Kidney (tissue), 14 donors: ENCODE data around the gene KDM4E. TPM values are rescaled to one million over a fixed set of nuclear protein-coding genes. Genes with fewer than 3 reads are reported as not detected.

Experiments used
- DNase-seq, 5 donors: peaks; one replicate each; pipeline ENCODE4 v3.0.0-alpha.2; 2013 to 2020
- FAIRE-seq: peaks from 2 replicates; lab custom pipeline; 2012; peaks lifted over from hg19 to GRCh38; lab: Jason Lieb, UNC
- H3K27ac ChIP-seq, 2 donors: one replicate each; pipeline ENCODE4 v1.7.0; 2013; ENCODE audit warnings: low read depth in 2 of 2, low read length in 2 of 2, inconsistent platforms in 1 of 2
- H3K27me3 ChIP-seq: one replicate; pipeline ENCODE4 v1.7.1; 2013; ENCODE audit warnings: low read length, inconsistent platforms; ENCODE audit not compliant: control insufficient read depth, insufficient read depth
- H3K36me3 ChIP-seq, 3 donors: one replicate each; pipeline versions ENCODE4 v1.7.0 to v1.7.1; 2013; ENCODE audit warnings: low read length in 3 of 3, control low read depth in 1 of 3, inconsistent platforms in 1 of 3; ENCODE audit not compliant: insufficient read depth in 3 of 3, control insufficient read depth in 2 of 3
- H3K4me1 ChIP-seq, 3 donors: one replicate each; pipeline versions ENCODE4 v1.7.0 to v1.7.1; 2013; ENCODE audit warnings: low read length in 3 of 3, inconsistent platforms in 1 of 3, low read depth in 1 of 3; ENCODE audit not compliant: control insufficient read depth in 2 of 3, insufficient read depth in 2 of 3
- H3K4me3 ChIP-seq, 3 donors: one replicate each; pipeline versions ENCODE4 v1.7.0 to v1.8.1; 2013; ENCODE audit warnings: low read length in 3 of 3, control low read depth in 1 of 3, inconsistent platforms in 1 of 3
- H3K9ac ChIP-seq, 3 donors: one replicate each; pipeline versions ENCODE4 v1.7.0 to v1.7.1; 2013; ENCODE audit warnings: low read length in 3 of 3, control low read depth in 1 of 3, inconsistent platforms in 1 of 3
- H3K9me3 ChIP-seq, 3 donors: one replicate each; pipeline versions ENCODE4 v1.7.0 to v1.7.1; 2013; ENCODE audit warnings: low read length in 3 of 3, control low read depth in 1 of 3, inconsistent platforms in 1 of 3; ENCODE audit not compliant: control insufficient read depth in 2 of 3, insufficient read depth in 1 of 3
- intact Hi-C: fragments of 100-400 bp; cut with DNase I; formaldehyde crosslinking; loops from one replicate; pipeline ENCODE4 v1.11.1; 2022
- polyA plus RNA-seq: library from polyadenylated mRNA; stranded (reverse); fragments of 350-450 nt; fragmentation: Illumina TruSeq; extraction: RNeasy Lipid Tissue Mini Kit (QIAGEN cat#74804); gene quantifications from one replicate; pipeline ENCODE4 v1.2.3, GENCODE V29; 2014; ENCODE audit warnings: low read depth, low replicate concordance; ENCODE audit not compliant: insufficient read depth
- total RNA-seq: library from RNA; stranded (reverse); fragmentation: NEBNext Ultra II Directional; extraction: Animal tissue kit (Norgen Biotek cat#: 25700); gene quantifications from one replicate; pipeline ENCODE4 v1.2.1, GENCODE V29; 2021
- TF ChIP-seq, protein P1 (sequence below): IDR thresholded peaks from 3 replicates; pipeline ENCODE4 v1.5.1; 2012; ENCODE audit warnings: mild to moderate bottlenecking, moderate library complexity, borderline replicate concordance; ENCODE audit not compliant: insufficient read depth; ENCODE audit errors: extremely low read depth
- donor health status: control.
- donor health status: control.
- donor health status: control.
- donor health status: control.
- donor health status: control.
- donor health status: DM: yes; HTN: yes; CAD: no.
- donor health status: Normal renal cell carcinoma (clear cell type).

Gene KDM4E
- total and polyA plus RNA-seq, 2 donors from 2014 or later = not detected

DNA sequence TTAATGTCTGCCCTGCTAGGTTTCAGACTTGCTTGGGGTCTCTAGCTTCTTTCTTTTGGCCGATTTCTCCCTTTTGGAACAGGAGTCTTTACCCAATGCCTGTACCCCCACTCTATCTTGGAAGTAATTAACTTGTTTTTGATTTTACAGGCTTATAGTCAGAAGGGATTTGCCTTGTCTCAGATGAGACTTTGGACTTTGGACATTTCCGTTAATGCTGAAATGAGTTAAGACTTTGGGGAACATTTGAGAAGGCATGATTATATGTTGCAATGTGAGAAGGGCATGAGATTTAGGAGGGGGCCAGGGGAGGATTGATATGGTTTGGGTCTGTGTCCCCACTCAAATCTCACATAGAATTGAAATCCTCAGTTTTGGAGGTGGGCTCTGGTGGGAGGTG lies 29.3 kb downstream of the KDM4E start:
- Histone ChIP-seq H3K27me3 (no peaks in the 10 kb centered on the region), H3K9me3 (no peaks in the 10 kb centered on the region), H3K4me3 (no peak overlapping the region), H3K4me1 (peaks cover 0 to 11% (median 9%) of the 10 kb centered on the region in 3 donors), H3K36me3 (no peaks in the 10 kb centered on the region), H3K9ac (no peak overlapping the region), H3K27ac (peak overlapping the region in 1 of 2 donors; percentile 10)
- TF ChIP-seq, protein P1, sequence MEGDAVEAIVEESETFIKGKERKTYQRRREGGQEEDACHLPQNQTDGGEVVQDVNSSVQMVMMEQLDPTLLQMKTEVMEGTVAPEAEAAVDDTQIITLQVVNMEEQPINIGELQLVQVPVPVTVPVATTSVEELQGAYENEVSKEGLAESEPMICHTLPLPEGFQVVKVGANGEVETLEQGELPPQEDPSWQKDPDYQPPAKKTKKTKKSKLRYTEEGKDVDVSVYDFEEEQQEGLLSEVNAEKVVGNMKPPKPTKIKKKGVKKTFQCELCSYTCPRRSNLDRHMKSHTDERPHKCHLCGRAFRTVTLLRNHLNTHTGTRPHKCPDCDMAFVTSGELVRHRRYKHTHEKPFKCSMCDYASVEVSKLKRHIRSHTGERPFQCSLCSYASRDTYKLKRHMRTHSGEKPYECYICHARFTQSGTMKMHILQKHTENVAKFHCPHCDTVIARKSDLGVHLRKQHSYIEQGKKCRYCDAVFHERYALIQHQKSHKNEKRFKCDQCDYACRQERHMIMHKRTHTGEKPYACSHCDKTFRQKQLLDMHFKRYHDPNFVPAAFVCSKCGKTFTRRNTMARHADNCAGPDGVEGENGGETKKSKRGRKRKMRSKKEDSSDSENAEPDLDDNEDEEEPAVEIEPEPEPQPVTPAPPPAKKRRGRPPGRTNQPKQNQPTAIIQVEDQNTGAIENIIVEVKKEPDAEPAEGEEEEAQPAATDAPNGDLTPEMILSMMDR = no peak
- FAIRE-seq (no peak), DNase-seq (no peak)
- intact Hi-C loops = no loop called here

DNA sequence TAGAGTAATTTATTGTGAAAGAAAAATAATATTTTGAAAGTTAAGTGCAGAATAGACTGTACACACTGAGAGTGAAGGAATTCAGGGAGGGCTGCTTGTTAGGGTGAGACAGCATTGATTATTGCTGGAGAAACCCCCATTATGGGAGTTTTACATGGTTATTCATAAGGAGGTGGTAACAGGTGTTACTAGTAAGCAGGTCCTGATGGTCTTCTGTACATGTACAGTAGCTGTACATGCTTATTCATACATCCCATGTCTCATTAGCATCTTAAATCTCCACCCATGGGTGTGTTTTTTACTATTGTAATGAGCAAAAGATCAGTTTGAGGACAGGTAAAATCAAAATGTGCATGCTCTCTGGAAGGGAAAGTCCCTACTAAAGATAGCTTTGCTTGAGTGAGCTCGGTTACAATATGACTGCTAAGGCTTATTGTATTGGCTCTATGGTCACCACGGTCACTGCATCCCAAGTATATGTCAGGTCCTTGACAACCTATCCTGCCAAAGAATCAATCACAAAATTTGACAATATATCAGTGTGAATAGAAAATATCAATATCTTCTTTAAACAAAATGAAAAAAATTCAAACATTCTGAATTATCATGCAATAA lies 30.3 kb downstream of the KDM4E start:
- H3K27me3 ChIP-seq = no peaks in the 10 kb centered on the region
- DNase-seq (no peak), FAIRE-seq (no peak)
- H3K27ac ChIP-seq = no peak overlapping the region
- intact Hi-C loops = no loop called here
- peaks cover 0 to 11% (median 9%) of the 10 kb centered on the region in 3 donors for H3K4me1 ChIP-seq
- H3K4me3 ChIP-seq = no peak overlapping the region
- H3K9ac ChIP-seq = no peak overlapping the region
- H3K9me3 ChIP-seq = no peaks in the 10 kb centered on the region
- TF ChIP-seq, protein P1 = no peak
- no peaks in the 10 kb centered on the region for H3K36me3 ChIP-seq

DNA sequence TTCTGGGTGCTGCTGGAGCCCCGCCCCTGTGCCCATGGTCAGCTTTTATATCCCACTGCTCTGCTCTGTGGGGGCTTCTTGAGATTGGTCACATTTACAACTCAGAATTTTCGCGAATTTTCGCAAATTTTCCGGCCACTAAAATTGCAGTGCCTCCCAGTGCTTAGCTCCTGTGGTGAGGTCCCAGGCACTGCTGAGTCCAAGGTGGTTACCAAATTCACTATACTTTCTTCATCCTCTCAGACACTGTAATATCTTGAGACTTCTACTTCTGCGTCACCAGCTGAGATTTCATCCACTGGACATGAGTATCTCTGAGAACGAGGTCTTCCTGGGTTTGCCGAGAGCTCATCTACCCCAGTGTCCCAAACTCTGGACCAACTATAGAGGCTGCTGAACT lies 32.9 kb downstream of the KDM4E start:
- FAIRE-seq = no peak
- no peaks in the 10 kb centered on the region for H3K9me3 ChIP-seq
- H3K36me3 ChIP-seq = no peaks in the 10 kb centered on the region
- intact Hi-C loops = no loop called here
- TF ChIP-seq, protein P1 = no peak
- H3K27ac ChIP-seq = no peak overlapping the region
- DNase-seq = no peak
- no peak overlapping the region for H3K4me3 ChIP-seq
- H3K27me3 ChIP-seq = no peaks in the 10 kb centered on the region
- no peak overlapping the region for H3K9ac ChIP-seq
- H3K4me1 ChIP-seq = peaks cover 0 to 11% (median 9%) of the 10 kb centered on the region in 3 donors

DNA sequence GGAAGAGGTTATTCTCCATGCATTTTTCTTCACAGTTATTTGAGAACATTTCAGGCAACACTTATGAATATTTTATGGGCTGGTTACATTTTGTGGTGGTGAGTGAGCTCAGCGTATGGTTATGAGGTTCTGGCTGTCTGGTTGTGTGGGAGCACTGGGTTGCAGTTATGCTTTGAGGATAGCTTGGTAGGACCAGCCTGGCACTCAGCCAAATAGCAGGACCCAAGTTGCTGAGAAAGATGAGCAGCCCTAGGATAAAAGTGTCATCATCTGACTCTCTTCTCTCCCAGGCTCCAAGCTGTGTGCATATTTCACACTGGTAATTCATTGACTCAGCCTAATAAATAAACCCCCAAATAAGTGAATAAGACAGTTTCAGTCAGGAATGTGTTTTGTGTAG lies 33.6 kb downstream of the KDM4E start:
- Histone ChIP-seq H3K9ac (no peak overlapping the region), H3K36me3 (no peaks in the 10 kb centered on the region), H3K27me3 (no peaks in the 10 kb centered on the region), H3K4me3 (no peak overlapping the region), H3K27ac (no peak overlapping the region), H3K9me3 (no peaks in the 10 kb centered on the region), H3K4me1 (peaks cover 0 to 8% (median 8%) of the 10 kb centered on the region in 3 donors)
- intact Hi-C loops = no loop called here
- TF ChIP-seq, protein P1 = no peak
- DNase-seq = no peak
- FAIRE-seq = no peak
